GM19452 (cell line): ENCODE results near the gene MUS81.
"Not testable (repeated sequence)": the region's sequence is repeated elsewhere in the genome, so short reads cannot be mapped to it uniquely, and the experiment has no call there.

Experiments
- ATAC-seq: cut with Tn5 transposase; IDR thresholded peaks from one replicate; pipeline ENCODE4 v1.9.1; 2021; ENCODE audit not compliant: unreplicated experiment

MUS81 gene

GRCh38 chr11:65890324-65891218 lies 30.3 kb downstream of the MUS81 start, which contains the start of gene CCDC85B:
Gene CCDC85B, plus strand, starts transcription at chr11:65890673. Its CDS starts 111 bp downstream, at chr11:65890784.
- peak; percentile 53 for ATAC-seq

- ATAC-seq, result no peak
Observed at GRCh38 chr11:65891219-65892136, 31.2 kb downstream of the MUS81 start.

- not testable (repeated sequence) for ATAC-seq
Observed at GRCh38 chr11:65892137-65892540, 31.9 kb downstream of the MUS81 start.

GRCh38 chr11:65892661-65893317 lies 32.6 kb downstream of the MUS81 start:
- ATAC-seq, result no peak

GRCh38 chr11:65894034-65894591 lies 33.9 kb downstream of the MUS81 start:
- no peak for ATAC-seq

- ATAC-seq, result no peak
Observed at GRCh38 chr11:65895482-65895981, 35.3 kb downstream of the MUS81 start.

- no peak for ATAC-seq
Observed at GRCh38 chr11:65896034-65896999, 36.1 kb downstream of the MUS81 start.

- no peak for ATAC-seq
Observed at GRCh38 chr11:65897020-65897471, 36.8 kb downstream of the MUS81 start.

GRCh38 chr11:65898656-65899355 lies 38.6 kb downstream of the MUS81 start:
- ATAC-seq, result no peak

- no peak for ATAC-seq
Observed at GRCh38 chr11:65899356-65900124, 39.3 kb downstream of the MUS81 start.

GRCh38 chr11:65900125-65900898 lies 40.1 kb downstream of the MUS81 start, which contains the start of gene FOSL1:
Gene FOSL1, minus strand, starts transcription at chr11:65900388. Its CDS starts 49 bp downstream, at chr11:65900339.
- peak; percentile 76 for ATAC-seq

GRCh38 chr11:65900899-65901180 lies 40.6 kb downstream of the MUS81 start:
- ATAC-seq, result no peak

- no peak for ATAC-seq
Observed at GRCh38 chr11:65903068-65903481, 42.8 kb downstream of the MUS81 start.

- no peak for ATAC-seq
Observed at GRCh38 chr11:65903715-65904114, 43.5 kb downstream of the MUS81 start.

GRCh38 chr11:65906602-65907001 lies 46.4 kb downstream of the MUS81 start:
- no peak for ATAC-seq

GRCh38 chr11:65907878-65908277 lies 47.6 kb downstream of the MUS81 start:
- no peak for ATAC-seq
